Naive thymus-derived CD4-positive, alpha-beta T cell (primary cell): ENCODE results near the gene ISM2. TPM values are rescaled to one million over a fixed set of nuclear protein-coding genes. Genes with fewer than 3 reads are reported as not detected.
"Not testable (repeated sequence)": the region's sequence is repeated elsewhere in the genome, so short reads cannot be mapped to it uniquely, and the experiment has no call there.

Source experiments
- ATAC-seq: fragments of 150-1000 bp; cut with Tn5 transposase; 2 replicates; pipeline ENCODE4 v1.10.0; 2021; ENCODE audit warnings: mild to moderate bottlenecking, moderate library complexity
- CTCF ChIA-PET: fragments of 350-600 bp; sonication (Branson Sonifier 250); formaldehyde crosslinking; loops from one replicate; lab custom pipeline; 2021; ENCODE audit warnings: antibody characterized with exemption; lab: Charles Lee
- POLR2A ChIA-PET: fragments of 350-600 bp; sonication (Branson Sonifier 250); formaldehyde crosslinking; loops from one replicate; lab custom pipeline; 2021; ENCODE audit warnings: antibody characterized with exemption, inconsistent platforms; lab: Charles Lee
- DNase-seq, 9 donors: peaks; one replicate each; pipeline versions ENCODE4 v3.0.0 to v3.0.0-alpha.2; 2020 to 2022; ENCODE audit warnings: mixed read lengths in 1 of 9
- H3K27ac ChIP-seq: one replicate; pipeline ENCODE4 v1.7.0; 2013; ENCODE audit warnings: mild to moderate bottlenecking, low read depth, low read length, moderate library complexity
- H3K27me3 ChIP-seq, 2 donors: one replicate each; pipeline ENCODE4 v1.7.0; 2013; ENCODE audit warnings: low read length in 2 of 2, mild to moderate bottlenecking in 2 of 2, moderate library complexity in 2 of 2; ENCODE audit not compliant: control insufficient read depth in 2 of 2, insufficient read depth in 2 of 2
- H3K36me3 ChIP-seq, 3 experiments: 1 replicate in 2 of 3; 2 replicates in 1 of 3; pipeline ENCODE4 v1.7.0; 2013; ENCODE audit warnings: low read length in 3 of 3, mild to moderate bottlenecking in 3 of 3, moderate library complexity in 1 of 3; ENCODE audit not compliant: insufficient read depth in 3 of 3, control insufficient read depth in 2 of 3
- H3K4me1 ChIP-seq, 2 donors: one replicate each; pipeline ENCODE4 v1.7.0; 2013; ENCODE audit warnings: low read length in 2 of 2, mild to moderate bottlenecking in 2 of 2, moderate library complexity in 1 of 2; ENCODE audit not compliant: control insufficient read depth in 2 of 2, insufficient read depth in 2 of 2
- H3K4me3 ChIP-seq: 2 replicates; pipeline ENCODE4 v1.7.0; 2013; ENCODE audit warnings: mild to moderate bottlenecking, low read length
- H3K9me3 ChIP-seq, 3 experiments: 1 replicate in 2 of 3; 2 replicates in 1 of 3; pipeline ENCODE4 v1.7.0; 2013; ENCODE audit warnings: low read length in 3 of 3; ENCODE audit not compliant: control insufficient read depth in 2 of 3
- H3K27ac Mint-ChIP-seq, 9 donors: one replicate each; pipeline ENCODE4 v1.8.0; 2020 to 2022; ENCODE audit warnings: mixed read lengths in 9 of 9, mild to moderate bottlenecking in 8 of 9, moderate library complexity in 5 of 9, inconsistent platforms in 2 of 9
- H3K27me3 Mint-ChIP-seq, 5 donors: one replicate each; pipeline ENCODE4 v1.8.0; 2021 to 2022; ENCODE audit warnings: mixed read lengths in 5 of 5, mild to moderate bottlenecking in 1 of 5
- H3K36me3 Mint-ChIP-seq, 5 donors: one replicate each; pipeline ENCODE4 v1.8.0; 2020 to 2022; ENCODE audit warnings: mixed read lengths in 5 of 5, mild to moderate bottlenecking in 3 of 5, inconsistent platforms in 1 of 5
- H3K4me1 Mint-ChIP-seq, 7 donors: one replicate each; pipeline ENCODE4 v1.8.0; 2020 to 2022; ENCODE audit warnings: mixed read lengths in 7 of 7, mild to moderate bottlenecking in 3 of 7, inconsistent platforms in 1 of 7
- H3K4me3 Mint-ChIP-seq, 10 donors: one replicate each; pipeline ENCODE4 v1.8.0; 2020 to 2022; ENCODE audit warnings: mild to moderate bottlenecking in 10 of 10, mixed read lengths in 10 of 10, moderate library complexity in 6 of 10, inconsistent platforms in 2 of 10
- H3K9me3 Mint-ChIP-seq, 11 donors: one replicate each; pipeline ENCODE4 v1.8.0; 2020 to 2022; ENCODE audit warnings: mixed read lengths in 11 of 11, mild to moderate bottlenecking in 4 of 11, inconsistent platforms in 1 of 11, moderate library complexity in 1 of 11
- intact Hi-C, 2 donors: fragments of 100-400 bp; cut with micrococcal nuclease; formaldehyde crosslinking; loops; one replicate each; pipeline ENCODE4 v1.15.1; 2023
- polyA plus RNA-seq, 2 donors: library from polyadenylated mRNA; unstranded; fragments of 300-500 nt; fragmentation: Illumina TruSeq; gene quantifications; one replicate each; pipeline ENCODE4 v1.2.3, GENCODE V29; 2021
- total RNA-seq, 6 experiments: library from RNA in 5 of 6; stranded (reverse) in 5 of 6; gene quantifications; 1 replicate in 5 of 6; 2 replicates in 1 of 6; pipeline ENCODE4 v1.2.3 and lab custom pipeline; 2021 to 2026

Gene ISM2
- total and polyA plus RNA-seq, 7 experiments from 2014 or later = not detected

- H3K4me1 Mint-ChIP-seq = peaks cover 4 to 18% (median 7%) of the 10 kb centered on the region in 7 donors
- no peaks in the 10 kb centered on the region for H3K27me3 ChIP-seq
- H3K27ac ChIP-seq = no peak overlapping the region
- no peaks in the 10 kb centered on the region for H3K9me3 ChIP-seq
- peak overlapping the region in 2 of 9 donors; percentile 49 to 63 for H3K27ac Mint-ChIP-seq
- CTCF ChIA-PET = interaction anchor here (0.6 kb wide), 1 partner anchor 70 kb away, joined by 3 read pairs; no protein-coding TSS in a partner anchor
- H3K9me3 Mint-ChIP-seq = no peaks in the 10 kb centered on the region
- DNase-seq (no peak), ATAC-seq (no peak)
- H3K4me3 ChIP-seq = no peak overlapping the region
- POLR2A ChIA-PET = no interaction called here
- no peaks in the 10 kb centered on the region for H3K27me3 Mint-ChIP-seq
- H3K4me1 ChIP-seq = no peaks in the 10 kb centered on the region
- H3K36me3 ChIP-seq = peaks cover 0 to 13% (median 0%) of the 10 kb centered on the region in 3 experiments
- intact Hi-C loops = no loop called here
- H3K36me3 Mint-ChIP-seq = peaks cover 0 to 18% (median 14%) of the 10 kb centered on the region in 5 donors
- no peak overlapping the region for H3K4me3 Mint-ChIP-seq
Observed at GRCh38 chr14:77542421-77543239, 44.0 kb upstream of the ISM2 start.

GRCh38 chr14:77541905-77542304 lies 43.3 kb upstream of the ISM2 start:
- Histone ChIP-seq H3K4me1 (no peaks in the 10 kb centered on the region), H3K4me3 (no peak overlapping the region), H3K27ac (no peak overlapping the region), H3K27me3 (no peaks in the 10 kb centered on the region), H3K36me3 (peaks cover 0 to 13% (median 0%) of the 10 kb centered on the region in 3 experiments), H3K9me3 (no peaks in the 10 kb centered on the region)
- no peaks in the 10 kb centered on the region for H3K9me3 Mint-ChIP-seq
- no peak for ATAC-seq
- no peaks in the 10 kb centered on the region for H3K27me3 Mint-ChIP-seq
- ChIA-PET CTCF (interaction anchor here (0.6 kb wide), 1 partner anchor 70 kb away, joined by 3 read pairs; no protein-coding TSS in a partner anchor), POLR2A (no interaction called here)
- peaks cover 4 to 18% (median 7%) of the 10 kb centered on the region in 7 donors for H3K4me1 Mint-ChIP-seq
- no peak for DNase-seq
- H3K4me3 Mint-ChIP-seq = peak overlapping the region in 1 of 10 donors; percentile 23
- H3K27ac Mint-ChIP-seq = peak overlapping the region in 3 of 9 donors; percentile 45 to 61 (median 61)
- intact Hi-C loops = no loop called here
- H3K36me3 Mint-ChIP-seq = peaks cover 0 to 18% (median 14%) of the 10 kb centered on the region in 5 donors

- H3K4me3 ChIP-seq, H3K27me3 ChIP-seq, CTCF ChIA-PET, H3K27ac ChIP-seq, H3K9me3 Mint-ChIP-seq, ATAC-seq, POLR2A ChIA-PET, H3K4me1 ChIP-seq, H3K4me1 Mint-ChIP-seq, intact Hi-C loops, H3K4me3 Mint-ChIP-seq, DNase-seq, H3K27me3 Mint-ChIP-seq, H3K27ac Mint-ChIP-seq, H3K9me3 ChIP-seq, H3K36me3 ChIP-seq: not testable (repeated sequence)
- H3K36me3 Mint-ChIP-seq = peaks cover 0 to 28% (median 20%) of the 10 kb centered on the region in 5 donors
Observed at GRCh38 chr14:77536951-77537350, 38.3 kb upstream of the ISM2 start.

GRCh38 chr14:77531071-77531470 lies 32.5 kb upstream of the ISM2 start:
- CTCF ChIA-PET = no interaction called here
- Mint-ChIP-seq H3K27me3 (no peaks in the 10 kb centered on the region), H3K36me3 (peaks cover 0 to 38% (median 20%) of the 10 kb centered on the region in 5 donors), H3K4me3 (no peak overlapping the region), H3K4me1 (peaks cover 0 to 19% (median 0%) of the 10 kb centered on the region in 7 donors), H3K9me3 (no peaks in the 10 kb centered on the region), H3K27ac (peak overlapping the region in 1 of 9 donors; percentile 58)
- intact Hi-C loops = no loop called here
- DNase-seq (no peak), ATAC-seq (no peak)
- Histone ChIP-seq H3K9me3 (no peaks in the 10 kb centered on the region), H3K36me3 (no peaks in the 10 kb centered on the region), H3K27me3 (no peaks in the 10 kb centered on the region), H3K27ac (no peak overlapping the region), H3K4me3 (no peak overlapping the region), H3K4me1 (no peaks in the 10 kb centered on the region)
- POLR2A ChIA-PET = no interaction called here

GRCh38 chr14:77529963-77530362 lies 31.3 kb upstream of the ISM2 start:
- intact Hi-C loops = no loop called here
- Histone ChIP-seq H3K36me3 (no peaks in the 10 kb centered on the region), H3K4me3 (no peak overlapping the region), H3K27ac (no peak overlapping the region), H3K27me3 (no peaks in the 10 kb centered on the region), H3K9me3 (no peaks in the 10 kb centered on the region), H3K4me1 (no peaks in the 10 kb centered on the region)
- H3K27me3 Mint-ChIP-seq = no peaks in the 10 kb centered on the region
- ATAC-seq (no peak), DNase-seq (no peak)
- no peaks in the 10 kb centered on the region for H3K9me3 Mint-ChIP-seq
- no peak overlapping the region for H3K4me3 Mint-ChIP-seq
- ChIA-PET CTCF (interaction anchor here (0.7 kb wide), 1 partner anchor 103 kb away, joined by 3 read pairs; no protein-coding TSS in a partner anchor), POLR2A (interaction anchor here (0.5 kb wide), 1 partner anchor 142 kb away, joined by 3 read pairs; no protein-coding TSS in a partner anchor)
- peaks cover 0 to 29% (median 12%) of the 10 kb centered on the region in 5 donors for H3K36me3 Mint-ChIP-seq
- peaks cover 0 to 21% (median 0%) of the 10 kb centered on the region in 7 donors for H3K4me1 Mint-ChIP-seq
- no peak overlapping the region for H3K27ac Mint-ChIP-seq

- ATAC-seq (no peak), DNase-seq (no peak)
- Histone ChIP-seq H3K4me1 (no peaks in the 10 kb centered on the region), H3K27ac (no peak overlapping the region), H3K9me3 (no peaks in the 10 kb centered on the region), H3K36me3 (no peaks in the 10 kb centered on the region), H3K4me3 (no peak overlapping the region), H3K27me3 (no peaks in the 10 kb centered on the region)
- intact Hi-C loops = no loop called here
- CTCF ChIA-PET = no interaction called here
- Mint-ChIP-seq H3K27me3 (no peaks in the 10 kb centered on the region), H3K4me3 (no peak overlapping the region), H3K4me1 (peaks cover 0 to 21% (median 0%) of the 10 kb centered on the region in 7 donors), H3K9me3 (no peaks in the 10 kb centered on the region), H3K36me3 (peaks cover 0 to 27% (median 12%) of the 10 kb centered on the region in 5 donors), H3K27ac (no peak overlapping the region)
- POLR2A ChIA-PET = interaction anchor here (0.6 to 1.1 kb wide), 2 partner anchors 14 to 98 kb away, joined by 3 to 5 read pairs; no protein-coding TSS in a partner anchor
Observed at GRCh38 chr14:77529213-77529612, 30.6 kb upstream of the ISM2 start.
